NCI-H226 (cell line): ENCODE results near the gene ARFGEF3.

ENCODE experiments used
- DNase-seq: peaks from one replicate; pipeline ENCODE4 v3.0.0-alpha.2; 2015

ARFGEF3 gene

DNA sequence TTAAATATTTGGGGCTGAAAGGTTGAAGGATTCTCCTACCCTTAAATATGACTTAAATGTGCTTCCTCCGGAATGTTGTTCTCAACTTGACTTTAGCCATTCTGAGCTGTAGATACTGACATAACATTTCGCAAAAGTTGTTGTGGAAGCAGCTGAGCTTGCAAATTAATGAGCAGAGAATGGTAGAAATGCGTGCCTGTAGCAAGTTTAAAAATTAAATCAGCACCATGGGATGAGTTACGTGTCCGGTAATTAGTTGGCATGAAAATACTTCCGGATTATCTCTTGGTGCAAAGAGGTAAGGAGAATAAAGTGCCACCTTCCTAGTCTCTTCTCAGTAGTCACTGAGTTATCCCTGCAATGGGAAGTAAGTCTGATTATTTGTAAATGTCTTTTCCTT lies 80.2 kb downstream of the ARFGEF3 start:
- no peak for DNase-seq

DNA sequence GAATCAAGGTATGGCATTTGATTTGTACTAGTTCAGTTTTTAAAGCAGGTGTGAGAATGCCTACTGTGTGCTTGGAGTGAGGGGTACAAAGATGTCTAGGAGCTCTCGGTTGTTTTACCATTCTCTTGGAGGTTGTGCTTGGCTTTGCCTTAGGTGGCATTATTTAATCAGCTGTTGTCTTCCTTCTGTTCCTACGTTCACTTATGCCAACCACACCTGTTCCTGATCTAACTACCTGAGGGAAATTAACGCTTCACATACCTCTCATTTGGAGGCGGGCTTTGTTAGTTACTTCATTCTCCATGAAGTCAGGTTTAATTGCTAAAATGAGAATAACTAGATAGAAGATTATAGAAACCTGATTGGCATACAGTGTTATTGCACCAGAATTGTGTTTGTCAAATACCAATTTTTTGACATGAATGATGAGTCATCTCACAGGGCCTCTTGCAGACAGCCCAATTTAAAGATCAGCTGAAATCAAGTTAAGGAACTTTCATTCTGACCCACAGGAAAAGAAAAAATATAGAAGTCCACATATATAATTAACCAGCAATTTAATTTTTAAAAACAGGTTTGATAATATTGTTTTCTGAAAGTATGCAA lies 81.4 kb downstream of the ARFGEF3 start:
- no peak for DNase-seq

- DNase-seq, result no peak
Measured at GRCh38 chr6:138245751-138246150, 84.0 kb downstream of the ARFGEF3 start.

DNA sequence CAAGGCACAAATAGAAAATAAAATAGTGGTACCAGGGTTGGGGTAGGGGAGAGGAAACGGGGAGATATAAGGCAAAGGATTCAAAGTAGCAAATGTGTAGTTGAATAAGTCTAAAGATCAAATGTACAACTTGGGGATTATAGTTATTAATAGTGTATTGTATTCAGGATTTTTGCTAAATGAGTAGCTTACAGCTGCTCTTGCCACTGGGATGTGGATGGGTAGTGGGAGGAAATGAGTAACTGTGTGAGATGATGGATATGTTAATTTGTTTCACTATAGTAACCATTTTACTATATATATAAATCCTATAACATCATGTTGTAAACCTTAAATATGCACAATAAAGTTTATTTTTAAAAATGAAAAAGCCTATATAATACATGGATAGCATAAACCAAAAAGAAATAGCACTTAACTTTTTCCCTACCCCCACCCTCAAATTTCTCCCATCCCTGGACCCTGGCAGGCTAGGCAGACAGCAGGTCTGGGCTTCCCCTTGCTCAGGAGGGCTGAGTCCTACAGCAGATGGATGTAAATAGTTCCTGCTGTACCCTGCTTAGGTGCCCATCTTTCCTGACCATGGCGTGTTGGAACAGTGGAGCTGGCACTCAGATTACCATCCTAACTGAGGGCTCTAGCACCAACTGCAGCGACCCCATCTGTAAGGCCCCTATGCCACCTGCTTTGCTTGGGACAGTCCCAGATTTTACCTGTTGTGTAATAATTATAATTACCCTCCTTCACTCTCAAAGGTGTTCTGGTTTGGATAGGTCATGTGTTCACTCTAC lies 85.1 kb downstream of the ARFGEF3 start:
- no peak for DNase-seq

- no peak for DNase-seq
Measured at GRCh38 chr6:138248011-138248410, 86.3 kb downstream of the ARFGEF3 start.

DNA sequence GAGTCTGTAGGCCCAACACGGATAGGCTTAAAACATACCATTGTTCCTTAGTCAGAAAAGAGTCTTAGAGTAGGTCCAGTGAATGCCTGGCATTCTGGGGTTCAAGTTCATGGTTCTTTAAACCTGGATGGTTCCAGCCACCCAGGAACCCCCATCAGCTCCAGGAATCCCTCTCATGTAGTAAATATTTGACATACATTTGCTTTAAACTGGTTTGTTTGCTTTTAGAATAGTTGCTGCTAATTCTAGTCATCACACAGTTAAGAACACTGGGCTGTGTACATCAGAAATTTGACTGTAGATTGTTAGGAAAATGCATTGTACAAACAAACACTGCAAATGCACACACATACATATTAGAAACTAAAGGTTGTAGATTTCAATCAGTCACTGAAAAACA lies 87.1 kb downstream of the ARFGEF3 start:
- no peak for DNase-seq

GRCh38 chr6:138250053-138250452 lies 88.3 kb downstream of the ARFGEF3 start:
- DNase-seq, result peak; percentile 19

GRCh38 chr6:138250513-138251247 lies 88.9 kb downstream of the ARFGEF3 start:
- DNase-seq, result peak; percentile 67

DNA sequence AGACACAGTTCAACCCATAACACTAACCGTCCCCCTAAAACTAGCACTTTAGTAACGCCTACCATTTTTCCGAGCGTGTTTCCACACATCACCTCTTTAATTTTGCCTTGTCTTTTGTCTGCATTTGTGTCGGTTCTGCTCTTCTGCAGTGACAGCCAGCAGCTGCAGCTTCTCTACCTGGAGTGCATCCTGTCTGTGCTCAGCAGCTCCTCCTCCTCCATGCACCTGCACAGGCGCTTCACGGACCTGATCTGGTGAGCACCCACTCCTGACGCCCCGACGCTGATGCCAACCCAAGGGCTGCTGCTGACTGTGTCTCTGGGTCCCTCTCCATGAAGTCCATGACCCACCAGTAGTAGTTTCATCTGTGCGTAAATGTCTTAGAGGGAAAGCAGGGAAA lies 92.0 kb downstream of the ARFGEF3 start:
- no peak for DNase-seq

GRCh38 chr6:138255443-138255842 lies 93.7 kb downstream of the ARFGEF3 start:
- no peak for DNase-seq

- DNase-seq, result no peak
Measured at GRCh38 chr6:138257638-138258040, 95.9 kb downstream of the ARFGEF3 start.

DNA sequence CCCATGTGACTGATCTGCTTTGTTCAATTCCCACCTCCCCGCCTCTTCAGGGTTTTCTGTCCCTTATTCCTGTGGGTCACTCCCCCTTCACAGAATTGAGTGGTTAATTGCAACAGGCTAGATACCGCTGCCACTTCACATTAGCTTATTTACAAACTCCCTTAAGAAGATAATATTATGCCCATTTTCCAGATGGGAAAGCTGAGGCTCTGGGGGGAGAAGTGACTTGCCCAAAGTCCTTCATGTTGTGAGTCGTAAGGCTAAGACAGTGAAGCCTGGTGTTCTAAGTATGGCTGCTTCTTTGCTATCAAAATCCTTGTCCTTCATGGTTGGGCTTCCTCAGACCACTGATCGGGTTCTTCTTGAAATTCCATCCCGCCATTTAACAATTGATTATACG lies 96.5 kb downstream of the ARFGEF3 start:
- DNase-seq, result no peak

- DNase-seq, result no peak
Measured at GRCh38 chr6:138258991-138259390, 97.3 kb downstream of the ARFGEF3 start.

GRCh38 chr6:138261116-138261780 lies 99.5 kb downstream of the ARFGEF3 start:
- DNase-seq, result no peak

- no peak for DNase-seq
Measured at GRCh38 chr6:138263963-138264362, 102.2 kb downstream of the ARFGEF3 start.

- DNase-seq, result no peak
Measured at GRCh38 chr6:138264372-138264880, 102.7 kb downstream of the ARFGEF3 start.

GRCh38 chr6:138266095-138266494 lies 104.4 kb downstream of the ARFGEF3 start:
- no peak for DNase-seq

- DNase-seq, result no peak
Measured at GRCh38 chr6:138267971-138268895, 106.5 kb downstream of the ARFGEF3 start.

GRCh38 chr6:138271451-138271850 lies 109.7 kb downstream of the ARFGEF3 start:
- DNase-seq, result no peak

GRCh38 chr6:138272533-138273315 lies 111.0 kb downstream of the ARFGEF3 start:
- DNase-seq, result peak; percentile 92

DNA sequence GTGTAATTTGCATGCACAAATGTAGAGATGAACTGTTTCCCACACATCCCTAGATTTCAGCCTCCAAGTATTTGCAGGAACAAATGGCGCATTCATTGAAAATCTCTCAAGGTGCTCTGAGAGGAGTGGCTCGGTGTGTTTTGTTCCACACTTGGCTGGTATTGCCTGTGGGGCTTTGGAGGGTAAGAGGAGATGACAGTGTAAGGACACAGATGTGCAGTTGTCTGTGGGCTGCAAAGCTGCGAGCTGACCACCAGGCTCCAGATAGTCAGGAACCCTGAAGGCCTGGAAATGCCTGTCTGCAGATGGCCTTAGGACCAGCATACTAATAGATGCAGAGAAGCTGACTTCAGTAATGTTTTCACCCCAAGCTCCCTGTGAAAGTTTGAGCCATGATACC lies 114.2 kb downstream of the ARFGEF3 start:
- DNase-seq, result no peak
